GM04504 (cell line): ENCODE measurements around the gene USP22.

Source experiments
- DNase-seq: peaks from one replicate; pipeline ENCODE4 v3.0.0-alpha.2; 2012; ENCODE audit warnings: low read depth

The USP22 gene

DNA sequence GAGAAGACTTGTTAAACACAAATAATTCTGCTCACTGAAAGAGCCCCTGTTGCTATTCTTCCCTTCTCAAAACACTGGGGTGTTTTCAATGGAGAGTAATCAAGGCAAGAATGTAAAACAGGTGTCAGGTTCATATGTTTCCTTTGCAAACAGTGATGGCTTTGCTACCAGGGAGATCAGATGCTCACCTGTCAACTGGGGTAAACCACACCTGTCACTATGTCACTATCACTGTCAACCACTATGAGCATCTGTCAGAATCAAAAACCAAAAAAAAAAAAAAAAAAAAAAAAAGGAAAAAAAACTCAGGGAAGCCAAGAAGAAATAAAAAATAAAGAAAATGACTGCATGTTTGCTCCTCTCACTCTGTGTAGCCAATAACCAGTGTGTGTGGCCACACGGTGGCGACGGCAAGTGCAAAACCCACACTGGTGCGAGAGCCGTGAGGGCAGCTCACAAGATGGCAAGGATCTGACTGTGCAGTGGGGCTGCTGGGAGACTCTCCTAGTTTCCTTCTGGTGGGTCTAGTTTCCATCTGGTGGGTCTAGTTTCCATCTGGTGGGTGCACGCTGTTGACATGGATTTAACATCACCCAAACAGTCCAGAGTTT, 22.7 kb downstream of the USP22 start:
- no peak for DNase-seq

DNA sequence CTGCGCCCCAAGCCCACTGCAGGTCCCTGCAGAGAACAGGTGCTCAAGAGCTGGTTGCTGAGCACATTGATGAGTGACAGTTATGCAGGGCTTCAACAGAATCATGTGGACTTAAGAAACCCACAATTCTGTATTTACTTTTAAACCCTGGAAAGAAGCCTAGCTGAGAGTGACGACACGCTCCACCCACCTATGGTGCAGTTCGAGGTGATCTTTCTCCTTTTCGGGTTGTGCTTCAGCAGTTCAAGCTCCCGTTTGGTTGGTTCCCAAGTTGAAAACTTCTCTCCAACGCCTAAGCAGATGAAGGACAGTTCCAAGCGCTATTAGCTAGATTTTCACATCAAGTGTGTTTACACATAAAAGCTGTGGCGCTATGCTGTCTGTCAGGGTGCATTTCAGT, 23.9 kb downstream of the USP22 start:
- DNase-seq: no peak

DNA sequence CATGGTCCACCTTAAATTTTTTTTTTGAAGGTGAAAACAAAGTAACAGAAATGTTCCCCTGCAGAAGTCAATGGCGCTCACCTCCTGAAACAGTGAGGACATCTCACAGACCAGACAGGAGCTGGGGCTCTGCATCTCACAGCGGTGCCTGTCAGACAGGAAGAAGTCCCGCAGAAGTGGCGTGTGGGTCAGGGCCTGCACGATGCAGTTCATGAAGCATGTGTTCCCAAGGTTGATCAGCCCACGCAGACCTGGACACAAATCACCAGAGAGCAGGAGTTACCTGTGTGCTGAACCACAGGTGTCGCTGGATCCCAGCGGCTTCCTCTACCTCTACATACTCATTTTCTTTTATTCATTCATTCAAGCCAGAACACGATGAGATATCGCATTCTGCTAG, 24.9 kb downstream of the USP22 start:
- no peak for DNase-seq

DNA sequence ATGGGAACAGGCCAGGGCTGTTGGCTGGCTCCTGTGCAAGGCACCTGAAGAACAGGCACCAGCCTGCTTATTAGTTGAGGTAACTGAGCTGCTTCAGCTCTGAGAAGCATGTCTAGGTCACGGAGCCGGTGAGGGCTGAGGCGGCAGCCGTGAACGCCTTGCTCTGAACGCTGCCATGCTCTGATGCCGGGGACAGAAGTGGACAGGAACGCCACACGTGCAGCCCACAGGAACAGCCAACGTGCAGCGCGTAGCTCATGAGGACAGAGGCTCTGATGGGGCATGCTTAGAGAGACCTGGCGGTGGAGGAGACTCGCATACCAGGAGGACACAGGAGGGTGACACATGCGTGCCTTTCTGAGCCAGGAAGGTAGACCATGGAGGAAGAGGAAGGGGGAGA, 25.6 kb downstream of the USP22 start:
- DNase-seq: no peak

DNA sequence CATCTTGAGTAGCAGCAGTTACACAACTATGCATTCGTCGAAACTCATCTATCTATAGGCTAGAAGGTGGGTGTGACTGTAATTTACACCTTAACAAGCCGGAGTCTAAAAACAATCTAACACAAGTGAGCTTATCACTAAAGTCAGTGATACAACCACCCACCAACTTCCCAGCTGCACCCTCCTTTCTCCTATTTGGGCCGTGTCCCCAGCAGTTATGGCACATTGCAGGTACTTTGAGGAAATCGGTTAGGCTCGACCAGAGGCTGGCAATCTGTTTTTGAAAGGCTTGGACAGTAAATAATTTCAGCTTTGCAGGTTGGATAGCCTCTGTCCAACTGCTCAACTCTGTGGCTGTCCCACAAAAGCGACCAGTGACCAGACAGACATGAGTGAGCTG, 26.0 kb downstream of the USP22 start:
- DNase-seq: no peak

DNA sequence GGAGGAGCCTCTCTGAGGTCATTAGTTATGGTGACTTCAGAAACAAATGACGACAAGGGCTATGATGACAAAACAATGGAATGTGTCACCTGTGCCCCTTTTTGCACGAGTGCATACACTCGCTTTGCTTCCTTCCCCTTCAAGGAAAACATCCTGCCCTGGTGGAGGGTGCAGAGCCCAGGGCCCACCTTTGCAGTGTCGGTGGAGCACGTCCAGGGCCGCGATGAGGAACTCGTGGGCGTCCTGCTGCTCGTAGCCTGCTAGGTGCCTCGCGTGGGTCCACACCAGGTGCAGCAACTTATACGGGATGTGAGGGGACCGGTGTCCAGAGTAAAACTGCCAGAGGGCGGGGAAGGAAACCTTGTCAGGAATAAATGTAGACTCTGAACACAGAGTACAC, 27.2 kb downstream of the USP22 start:
- DNase-seq: no peak

DNA sequence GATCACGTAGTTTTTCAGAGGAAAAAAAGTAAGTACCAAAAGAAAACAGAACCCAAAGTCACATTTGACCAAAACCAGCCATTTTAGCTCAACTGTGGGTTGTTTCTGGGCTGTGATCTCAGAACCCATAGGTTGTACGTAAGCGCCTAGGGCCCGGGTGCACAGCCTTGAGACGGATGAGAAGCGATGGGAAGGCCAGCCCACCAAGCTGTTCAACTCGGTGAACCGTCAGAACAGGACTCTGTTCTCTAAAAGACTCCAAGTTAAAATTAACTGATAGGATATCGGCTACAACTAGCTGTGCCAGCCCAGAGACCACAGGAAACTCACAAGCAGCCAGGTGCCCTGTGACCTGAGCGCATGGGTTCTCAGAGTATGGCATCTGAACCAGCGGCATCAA, 28.3 kb downstream of the USP22 start:
- DNase-seq: no peak

DNA sequence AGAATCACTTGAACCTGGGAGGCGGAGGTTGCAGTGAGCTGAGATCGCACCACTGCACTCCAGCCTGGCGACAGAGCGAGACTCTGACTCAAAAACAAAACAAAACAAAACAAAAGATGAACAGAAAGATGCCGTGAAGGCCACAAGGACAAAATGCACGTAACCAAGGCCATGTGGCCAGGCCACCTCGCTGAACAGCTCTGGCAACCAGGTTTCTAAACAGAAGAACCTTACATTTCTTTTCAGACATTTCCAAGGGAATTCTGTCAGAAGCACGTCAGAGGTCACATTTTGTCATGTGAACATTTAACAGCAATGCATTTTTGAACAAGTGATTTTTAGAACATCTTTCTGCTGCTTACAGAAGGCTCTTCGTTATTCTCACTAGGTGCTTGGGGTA, 28.8 kb downstream of the USP22 start:
- no peak for DNase-seq

DNA sequence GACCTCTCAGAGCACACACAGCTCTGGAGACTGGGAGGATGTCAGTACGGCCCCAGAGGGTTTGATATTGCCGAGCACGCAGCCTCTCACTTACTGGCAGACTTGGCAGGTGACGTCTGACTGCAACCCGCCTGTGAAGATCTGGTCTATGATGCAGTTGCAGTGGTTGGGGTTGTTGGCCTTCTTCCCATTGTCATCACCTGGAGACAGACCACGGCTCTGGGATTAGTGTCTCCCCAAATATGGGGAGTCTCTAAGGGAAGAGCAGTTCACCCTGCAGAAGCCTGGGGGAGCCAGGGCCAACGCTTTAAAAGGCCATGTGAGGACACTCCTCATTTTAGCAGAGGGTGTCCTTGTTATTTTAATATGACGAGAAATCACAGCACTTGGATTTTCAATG, 30.1 kb downstream of the USP22 start:
- no peak for DNase-seq

DNA sequence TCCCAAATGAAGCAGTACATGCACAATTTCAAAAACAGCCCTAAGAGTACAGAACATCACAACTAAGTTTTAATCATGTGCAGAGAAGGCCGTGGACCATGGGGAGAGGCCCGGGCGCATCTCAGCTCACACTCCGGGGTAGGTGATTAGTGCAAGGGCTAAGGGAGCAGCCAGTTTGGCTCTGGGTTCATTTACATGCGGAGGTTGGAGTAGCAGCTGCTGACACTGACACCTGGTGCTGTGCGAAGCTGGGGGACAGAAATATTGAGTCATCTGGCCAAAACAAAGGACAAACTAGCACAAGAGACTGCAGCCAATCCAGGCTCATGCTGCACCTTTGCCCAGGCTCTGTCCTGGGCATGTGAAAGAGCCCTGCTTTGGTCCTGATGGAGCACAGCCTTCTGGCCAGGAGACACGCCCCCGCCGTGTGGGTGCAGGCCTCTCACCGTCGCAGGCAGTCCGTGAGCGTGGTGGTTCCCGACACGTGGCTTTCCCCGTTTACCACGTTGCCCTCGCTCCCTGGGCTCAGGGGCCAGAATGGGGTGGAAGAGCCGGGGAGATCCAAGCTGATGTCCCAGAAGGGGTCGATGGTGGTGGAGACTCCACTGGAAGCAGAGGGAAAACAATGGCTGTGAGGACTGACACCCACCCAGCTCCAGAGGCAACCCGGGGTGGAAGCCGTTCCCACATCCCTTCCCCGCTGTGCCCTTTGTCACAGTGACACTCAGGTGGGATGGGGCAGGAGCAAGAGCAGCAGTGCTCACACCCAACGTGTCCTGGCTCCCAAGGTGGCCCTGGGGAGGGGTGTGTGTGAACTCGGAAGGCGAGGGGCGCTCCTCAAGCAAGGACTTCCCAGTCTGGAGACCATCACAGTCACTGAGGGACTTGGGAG, 31.9 kb downstream of the USP22 start:
- no peak for DNase-seq

DNA sequence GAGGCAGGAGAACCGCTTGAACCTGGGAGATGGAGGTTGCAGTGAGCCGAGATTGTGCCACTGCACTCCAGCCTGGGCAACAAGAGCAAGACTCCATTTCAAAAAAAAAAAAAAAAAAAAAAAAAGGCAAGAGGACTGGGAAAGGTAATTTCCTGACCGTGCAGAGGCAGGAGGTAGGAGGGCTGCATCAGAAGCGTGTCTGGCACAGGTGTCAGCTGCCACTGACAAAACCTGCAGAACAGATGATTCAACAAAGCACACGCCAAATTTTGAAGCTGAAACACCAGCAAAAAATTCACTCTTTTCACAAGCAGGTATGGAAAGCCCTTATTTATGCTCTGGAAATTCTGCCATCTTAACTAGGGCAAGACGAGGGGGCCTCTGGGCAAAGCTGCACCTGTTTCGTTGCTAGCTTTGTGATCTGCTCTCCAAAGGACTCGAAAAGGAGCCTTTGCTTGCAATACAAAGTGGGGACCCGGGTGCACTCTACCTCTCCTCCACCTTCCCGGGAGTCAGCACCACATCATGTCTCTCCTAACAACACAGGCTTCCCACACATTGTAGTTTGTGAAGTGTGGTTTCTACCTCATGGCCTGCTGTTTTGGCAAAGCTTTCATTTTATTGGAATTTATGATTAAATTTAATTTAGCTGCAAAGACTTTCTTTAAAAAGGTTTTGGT, 33.7 kb downstream of the USP22 start:
- DNase-seq: no peak

DNA sequence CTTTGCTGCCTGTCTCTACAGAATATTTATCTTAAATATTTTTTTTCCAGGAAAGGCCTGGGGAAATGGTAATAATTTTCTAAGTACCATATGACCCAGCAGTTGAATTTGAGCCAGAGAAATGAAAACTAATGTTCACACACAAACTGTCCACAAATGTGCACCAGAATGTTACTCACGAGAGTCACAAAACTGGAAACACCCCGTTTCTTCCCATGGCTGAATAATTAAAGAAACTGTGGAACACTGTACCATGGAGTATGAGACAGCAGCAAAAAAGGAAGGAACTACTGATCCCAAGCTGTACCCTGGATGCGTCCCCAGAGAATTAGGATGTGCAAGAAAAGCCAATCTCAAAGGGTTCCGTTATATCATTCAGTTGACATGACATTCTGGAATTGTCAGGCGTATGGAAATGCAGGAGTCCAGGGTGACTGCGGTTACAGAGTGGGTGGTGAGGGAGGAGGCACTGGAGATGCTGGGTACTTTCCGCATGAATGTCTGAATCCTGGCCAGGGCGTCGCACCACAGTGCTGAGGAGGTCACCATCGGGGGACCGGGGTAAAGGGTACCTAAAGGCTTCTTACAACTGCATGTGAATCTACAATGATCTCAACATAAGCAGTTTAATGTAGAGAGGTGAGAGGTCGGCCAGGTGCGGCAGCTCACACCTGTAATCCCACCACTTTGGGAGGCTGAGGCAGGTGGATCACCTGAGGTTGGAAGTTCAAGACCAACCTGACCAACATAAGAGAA, 34.5 kb downstream of the USP22 start:
- no peak for DNase-seq

DNA sequence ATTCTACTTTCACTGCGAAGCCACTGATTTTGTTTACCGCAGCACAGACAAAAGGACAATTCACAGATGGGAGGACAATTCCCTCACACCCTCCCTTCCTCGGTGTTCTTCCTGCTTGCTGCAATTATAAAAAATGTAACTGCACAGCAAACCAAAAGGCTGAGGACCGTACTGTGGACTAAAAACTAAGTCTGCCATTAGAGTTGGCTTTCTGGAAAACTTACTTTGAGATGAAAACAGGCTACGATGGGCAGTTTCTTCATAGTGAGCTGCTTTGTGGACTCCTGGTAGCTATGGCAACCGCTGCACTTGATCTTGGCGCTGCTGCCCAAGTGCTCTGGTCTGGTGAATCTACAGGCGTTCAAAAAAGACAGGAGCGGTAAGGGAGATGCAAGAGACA, 35.2 kb downstream of the USP22 start:
- no peak for DNase-seq

DNA sequence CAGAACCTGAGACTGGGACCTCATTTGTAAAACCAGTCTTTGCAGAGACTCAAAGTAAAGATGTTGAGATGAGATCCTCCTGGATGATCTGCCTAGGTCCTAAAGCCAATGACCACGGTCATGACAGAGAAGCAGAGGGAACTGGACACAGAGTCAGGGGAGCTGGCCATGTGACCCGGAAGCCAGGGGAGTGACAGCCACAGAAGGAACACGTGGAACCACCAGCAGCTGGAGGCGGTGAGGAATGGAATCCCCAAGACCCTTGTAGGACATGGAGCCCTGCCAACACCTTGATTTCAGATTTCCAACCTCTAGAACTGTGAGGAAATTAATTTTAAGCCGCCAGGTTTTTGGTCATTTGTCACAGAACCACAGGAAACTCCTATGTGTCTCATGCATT, 37.0 kb downstream of the USP22 start:
- DNase-seq: no peak

DNA sequence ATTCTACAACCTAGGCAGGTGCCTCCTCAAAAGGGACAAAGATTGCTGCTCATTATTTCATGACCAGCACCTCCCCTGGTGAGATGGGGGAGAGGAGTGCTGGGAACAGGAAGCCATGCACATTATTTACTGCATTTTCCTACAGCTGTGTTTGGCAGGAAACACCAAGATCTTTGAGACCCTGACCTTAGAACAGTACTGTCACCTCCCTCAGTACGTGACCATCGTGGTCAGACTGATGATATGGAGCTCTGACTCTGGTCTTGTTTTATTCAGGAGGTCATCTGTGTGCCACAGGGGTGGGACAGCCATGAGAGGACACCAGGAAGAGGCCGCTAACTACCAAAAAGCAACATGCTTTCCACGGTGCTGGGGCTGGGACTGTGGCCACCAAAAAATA, 37.4 kb downstream of the USP22 start:
- DNase-seq: no peak

DNA sequence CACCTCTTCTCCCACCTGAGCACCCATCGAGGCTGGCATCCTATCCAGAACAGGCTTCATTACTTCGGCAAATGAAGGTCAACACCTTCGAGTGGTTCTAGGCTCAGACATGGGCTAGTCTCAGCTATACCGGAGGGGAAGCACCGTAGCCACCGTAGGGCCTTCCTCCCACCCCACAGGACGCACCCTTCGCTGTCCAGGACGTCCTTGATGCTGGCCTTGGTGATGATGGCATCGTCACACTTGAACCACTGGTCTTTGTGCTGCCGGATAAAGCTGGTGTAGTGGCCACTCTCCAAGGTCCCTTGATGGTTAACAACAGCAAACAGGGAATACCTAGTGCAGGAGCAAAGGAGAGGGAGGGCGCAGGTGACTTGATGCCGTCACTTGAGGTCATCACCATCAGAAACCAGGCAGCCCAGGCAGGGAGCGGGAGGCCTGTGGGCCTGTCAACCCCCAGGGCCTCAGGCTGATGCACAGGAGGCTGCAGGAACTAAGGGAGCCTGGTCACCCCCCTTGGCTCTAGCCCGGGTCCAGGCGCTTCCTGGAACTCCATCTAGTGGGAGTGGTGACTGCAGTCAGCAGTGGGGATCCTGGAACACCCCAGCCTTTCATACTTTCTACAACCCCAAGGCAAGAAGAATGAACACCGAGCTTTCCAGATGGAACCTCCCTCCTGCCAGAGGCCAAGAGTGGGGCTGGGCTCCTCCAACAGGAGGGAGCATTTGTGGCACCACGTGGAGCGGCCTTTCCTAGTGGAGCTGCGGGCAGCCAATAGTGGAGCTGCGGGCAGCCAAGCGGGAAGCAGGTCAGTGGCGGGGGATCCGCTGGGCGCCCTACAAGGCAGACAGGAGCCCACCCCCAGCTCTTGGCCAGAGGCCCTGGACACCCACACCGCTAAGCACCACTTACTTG, 38.5 kb downstream of the USP22 start:
- no peak for DNase-seq

DNA sequence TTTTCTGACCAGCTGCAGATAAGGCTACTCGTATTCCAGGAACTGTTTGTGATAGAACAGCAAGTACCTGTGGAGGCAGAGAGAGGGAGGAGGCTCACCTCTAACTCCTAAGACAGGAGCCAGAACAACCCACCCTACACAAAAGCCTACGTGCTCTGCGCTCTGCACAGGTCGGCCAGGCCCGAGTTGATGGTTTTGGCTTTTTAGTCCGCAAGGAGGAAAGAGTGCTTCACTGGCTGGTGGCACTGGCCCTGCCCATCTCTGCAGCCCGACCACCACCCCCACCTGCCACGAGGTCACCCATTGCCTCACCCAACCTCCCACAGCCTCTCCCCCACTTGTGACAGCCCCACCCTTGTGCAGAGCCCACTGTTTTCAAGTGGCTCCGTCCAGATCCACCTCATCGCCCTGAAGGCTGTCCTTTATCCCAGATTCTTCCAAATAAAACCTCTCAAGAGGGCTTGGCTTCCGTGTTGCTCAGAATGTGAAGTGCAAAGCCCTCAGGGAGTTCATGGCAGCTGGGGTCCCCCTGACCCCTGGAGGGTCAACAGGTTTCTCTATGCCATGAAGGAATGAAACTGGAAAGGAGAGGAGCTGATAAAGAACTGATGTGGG, 39.7 kb downstream of the USP22 start:
- no peak for DNase-seq

DNA sequence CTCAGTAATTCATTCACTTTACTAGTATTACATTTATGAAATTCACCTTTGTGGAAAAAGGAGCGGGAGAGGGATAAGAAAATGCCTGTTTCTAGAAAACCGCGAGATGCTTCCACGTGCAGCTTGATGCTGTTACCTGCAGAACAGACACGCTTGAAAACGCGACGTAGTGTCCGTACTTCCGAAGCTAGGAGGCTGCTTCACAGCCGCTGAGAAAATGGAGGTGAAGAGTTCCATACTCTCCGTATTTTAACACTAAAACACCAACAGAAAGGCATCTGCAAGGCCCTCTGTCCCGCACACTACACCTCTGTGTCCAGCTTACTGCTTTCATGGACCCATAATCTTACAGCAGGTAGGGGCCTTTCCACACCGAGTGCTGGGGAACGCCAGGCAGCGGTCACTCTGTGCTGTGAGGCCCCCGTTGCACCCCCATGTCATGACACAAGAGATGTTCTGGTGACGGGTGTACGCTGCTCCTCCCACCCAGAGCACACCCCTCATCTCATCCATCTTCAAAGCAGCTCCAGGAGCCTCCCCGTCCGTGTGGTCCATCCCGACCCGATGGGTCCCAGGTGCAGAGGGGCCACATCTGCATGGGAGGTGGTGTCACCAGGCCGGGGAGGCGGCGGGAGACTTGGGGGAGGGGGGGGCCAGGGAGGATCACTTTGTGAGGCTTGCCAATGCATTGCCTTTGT, 40.4 kb downstream of the USP22 start:
- no peak for DNase-seq

DNA sequence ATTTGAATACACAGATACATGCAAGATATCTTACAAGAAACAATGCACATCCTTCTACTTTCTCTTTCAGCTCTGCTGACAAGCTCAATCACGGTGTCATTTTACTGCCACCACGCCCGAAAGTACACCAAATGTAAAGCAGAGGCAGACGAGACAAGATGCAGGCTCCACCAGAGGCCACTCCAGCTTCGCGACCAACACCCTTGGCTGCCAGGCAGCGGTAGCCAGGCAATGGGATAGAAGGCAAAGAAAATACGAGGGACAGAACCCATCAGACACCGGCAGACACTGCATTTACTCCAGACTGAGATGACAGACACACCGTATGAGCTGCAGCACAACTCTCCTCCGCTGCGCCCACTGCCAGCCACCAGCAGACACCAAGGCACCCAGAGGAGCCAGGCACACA, 41.0 kb downstream of the USP22 start:
- DNase-seq: no peak

DNA sequence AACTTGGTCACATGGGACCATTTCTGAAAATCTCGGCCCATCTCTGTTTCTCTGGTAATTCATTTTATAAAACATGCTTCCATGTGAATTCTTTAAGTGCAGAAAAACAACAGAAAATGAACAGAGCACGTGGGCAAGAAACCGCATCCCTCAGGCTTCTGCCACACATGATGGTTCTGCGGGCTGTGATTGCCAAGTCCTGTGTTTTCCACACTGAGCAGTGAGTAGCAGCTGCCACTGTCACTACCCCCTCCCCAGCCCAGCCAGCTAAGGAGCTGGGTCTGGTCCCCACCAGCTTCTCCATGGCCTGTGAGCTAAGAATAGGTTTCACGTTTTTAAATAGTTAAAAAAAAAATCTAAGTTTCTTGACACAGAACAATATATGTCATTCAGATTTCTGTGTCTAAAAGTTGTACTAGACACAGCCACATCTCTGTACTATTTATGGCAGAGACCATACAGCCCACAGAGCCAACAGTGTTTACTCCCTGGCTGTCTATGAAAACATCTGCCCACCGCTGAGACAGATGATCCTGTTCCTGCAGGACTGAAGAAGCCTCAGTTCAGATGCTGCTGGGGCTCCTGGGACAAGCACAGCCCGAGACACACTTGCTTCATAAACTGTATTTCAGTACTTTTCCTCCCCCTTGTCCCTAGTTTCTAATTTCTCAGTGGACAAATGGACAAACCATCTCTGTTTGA, 41.5 kb downstream of the USP22 start:
- no peak for DNase-seq
